HG03060 (cell line): ENCODE data around the gene CD200.
"Not testable (repeated sequence)": the region's sequence is repeated elsewhere in the genome, so short reads cannot be mapped to it uniquely, and the experiment has no call there.

Experiments used
- ATAC-seq: cut with Tn5 transposase; IDR thresholded peaks from one replicate; pipeline ENCODE4 v1.9.1; 2021; ENCODE audit warnings: low read depth, moderate number of reproducible peaks; ENCODE audit not compliant: unreplicated experiment

The CD200 gene

GRCh38 chr3:112357930-112358780 is 25.2 kb downstream of the CD200 start:
- ATAC-seq = no peak

GRCh38 chr3:112360561-112360960 is 27.6 kb downstream of the CD200 start:
- ATAC-seq = no peak

- ATAC-seq = no peak
Observed at GRCh38 chr3:112362221-112362620, 29.3 kb downstream of the CD200 start.

- ATAC-seq = no peak
Observed at GRCh38 chr3:112364291-112364690, 31.3 kb downstream of the CD200 start.

- no peak for ATAC-seq
Observed at GRCh38 chr3:112365035-112365434, 32.1 kb downstream of the CD200 start.

- no peak for ATAC-seq
Observed at GRCh38 chr3:112365636-112366035, 32.7 kb downstream of the CD200 start.

- ATAC-seq = no peak
Observed at GRCh38 chr3:112366522-112366921, 33.6 kb downstream of the CD200 start.

GRCh38 chr3:112371569-112371968 is 38.6 kb downstream of the CD200 start:
- no peak for ATAC-seq

GRCh38 chr3:112372396-112372795 is 39.4 kb downstream of the CD200 start:
- ATAC-seq = no peak

GRCh38 chr3:112373476-112373875 is 40.5 kb downstream of the CD200 start:
- no peak for ATAC-seq

GRCh38 chr3:112373924-112374323 is 41.0 kb downstream of the CD200 start:
- no peak for ATAC-seq

GRCh38 chr3:112374333-112374734 is 41.4 kb downstream of the CD200 start:
- ATAC-seq = no peak

- no peak for ATAC-seq
Observed at GRCh38 chr3:112375117-112375516, 42.2 kb downstream of the CD200 start.

- no peak for ATAC-seq
Observed at GRCh38 chr3:112376241-112376911, 43.4 kb downstream of the CD200 start.

GRCh38 chr3:112376992-112377391 is 44.0 kb downstream of the CD200 start:
- ATAC-seq = no peak

- no peak for ATAC-seq
Observed at GRCh38 chr3:112377568-112378071, 44.7 kb downstream of the CD200 start.

- ATAC-seq = not testable (repeated sequence)
Observed at GRCh38 chr3:112378347-112378746, 45.4 kb downstream of the CD200 start.

GRCh38 chr3:112379020-112379690 is 46.2 kb downstream of the CD200 start:
- no peak for ATAC-seq

GRCh38 chr3:112381673-112382542 is 49.0 kb downstream of the CD200 start:
- no peak for ATAC-seq

GRCh38 chr3:112382543-112383160 is 49.7 kb downstream of the CD200 start:
- ATAC-seq = no peak
